HL-60 (cell line): ENCODE results near the gene KRT81.

Source experiments
- CTCF ChIP-seq: IDR thresholded peaks from one replicate; pipeline ENCODE4 v1.5.1; 2011; ENCODE audit warnings: low read length, control low read depth, inconsistent platforms; ENCODE audit not compliant: insufficient read depth
- GABPA ChIP-seq: IDR thresholded peaks from 2 replicates; pipeline ENCODE4 v1.6.1; 2012; ENCODE audit warnings: low read depth
- POLR2AphosphoS5 ChIP-seq: IDR thresholded peaks from 2 replicates; pipeline ENCODE4 v1.6.1; 2012; ENCODE audit warnings: low read depth
- REST ChIP-seq: IDR thresholded peaks from 2 replicates; pipeline ENCODE4 v1.6.1; 2012; ENCODE audit warnings: low read depth; ENCODE audit not compliant: insufficient replicate concordance
- SPI1 ChIP-seq: IDR thresholded peaks from 2 replicates; pipeline ENCODE4 v1.6.1; 2012; ENCODE audit warnings: low read depth, mild to moderate bottlenecking, borderline replicate concordance

GRCh38 chr12:52322069-52322468, 30.7 kb upstream of the KRT81 start:
- TF ChIP-seq CTCF (no peak), POLR2AphosphoS5 (no peak), SPI1 (no peak), REST (no peak), GABPA (no peak)
